CD8-positive, alpha-beta memory T cell (primary cell): Measurements from ENCODE around the gene TOP2A. TPM values are rescaled to one million over a fixed set of nuclear protein-coding genes. Genes with fewer than 3 reads are reported as not detected.
"Not testable (repeated sequence)": the region's sequence is repeated elsewhere in the genome, so short reads cannot be mapped to it uniquely, and the experiment has no call there.

Experiments used
- CTCF ChIA-PET: fragments of 350-600 bp; sonication (Branson Sonifier 250); formaldehyde crosslinking; loops from one replicate; lab custom pipeline; 2021; ENCODE audit warnings: antibody characterized with exemption; lab: Charles Lee
- POLR2A ChIA-PET: fragments of 350-600 bp; sonication (Branson Sonifier 250); formaldehyde crosslinking; loops from one replicate; lab custom pipeline; 2021; ENCODE audit warnings: antibody characterized with exemption; lab: Charles Lee
- DNase-seq, 5 donors: peaks; one replicate each; pipeline versions ENCODE4 v3.0.0 to v3.0.0-alpha.2; 2020 to 2022; ENCODE audit warnings: mixed read lengths in 1 of 5
- H3K27ac ChIP-seq: one replicate; pipeline ENCODE4 v1.7.0; 2013; ENCODE audit warnings: low read depth, mild to moderate bottlenecking, low read length, moderate library complexity
- H3K27me3 ChIP-seq: 2 replicates; pipeline ENCODE4 v1.7.0; 2013; ENCODE audit warnings: low read length, mild to moderate bottlenecking; ENCODE audit not compliant: insufficient read depth, poor library complexity, severe bottlenecking
- H3K36me3 ChIP-seq: 2 replicates; pipeline ENCODE4 v1.7.0; 2013; ENCODE audit warnings: mild to moderate bottlenecking, low read length, moderate library complexity; ENCODE audit not compliant: insufficient read depth
- H3K4me1 ChIP-seq: 2 replicates; pipeline ENCODE4 v1.7.0; 2013; ENCODE audit warnings: mild to moderate bottlenecking, low read length, moderate library complexity; ENCODE audit not compliant: insufficient read depth
- H3K4me3 ChIP-seq: 2 replicates; pipeline ENCODE4 v1.7.0; 2013; ENCODE audit warnings: mild to moderate bottlenecking, low read length
- H3K9me3 ChIP-seq: 2 replicates; pipeline ENCODE4 v1.7.0; 2013; ENCODE audit warnings: mild to moderate bottlenecking, low read length
- H3K27ac Mint-ChIP-seq, 8 donors: one replicate each; pipeline ENCODE4 v1.8.0; 2020 to 2021; ENCODE audit warnings: mixed read lengths in 8 of 8, mild to moderate bottlenecking in 6 of 8, inconsistent platforms in 3 of 8, moderate library complexity in 3 of 8
- H3K27me3 Mint-ChIP-seq, 2 donors: one replicate each; pipeline ENCODE4 v1.8.0; 2020 to 2021; ENCODE audit warnings: mixed read lengths in 2 of 2, mild to moderate bottlenecking in 1 of 2, moderate library complexity in 1 of 2
- H3K36me3 Mint-ChIP-seq, 3 donors: one replicate each; pipeline ENCODE4 v1.8.0; 2020 to 2021; ENCODE audit warnings: mixed read lengths in 3 of 3, inconsistent platforms in 1 of 3, mild to moderate bottlenecking in 1 of 3
- H3K4me1 Mint-ChIP-seq, 3 donors: one replicate each; pipeline ENCODE4 v1.8.0; 2020 to 2021; ENCODE audit warnings: mixed read lengths in 3 of 3, inconsistent platforms in 1 of 3, mild to moderate bottlenecking in 1 of 3
- H3K4me3 Mint-ChIP-seq, 7 donors: one replicate each; pipeline ENCODE4 v1.8.0; 2020 to 2021; ENCODE audit warnings: mixed read lengths in 7 of 7, mild to moderate bottlenecking in 6 of 7, moderate library complexity in 4 of 7, inconsistent platforms in 2 of 7
- H3K9me3 Mint-ChIP-seq, 5 donors: one replicate each; pipeline ENCODE4 v1.8.0; 2020 to 2022; ENCODE audit warnings: mixed read lengths in 5 of 5, mild to moderate bottlenecking in 3 of 5, moderate library complexity in 2 of 5, inconsistent platforms in 1 of 5
- polyA plus RNA-seq: library from polyadenylated mRNA; unstranded; fragments of 300-500 nt; fragmentation: Illumina TruSeq; gene quantifications from one replicate; pipeline ENCODE4 v1.2.3, GENCODE V29; 2021
- total RNA-seq, 2 experiments: library from RNA; stranded (reverse); gene quantifications; one replicate each; pipeline ENCODE4 v1.2.3, GENCODE V29; 2021

The TOP2A gene
- total and polyA plus RNA-seq, 3 experiments from 2014 or later, result 0.86 to 143 (median 138) TPM

DNA sequence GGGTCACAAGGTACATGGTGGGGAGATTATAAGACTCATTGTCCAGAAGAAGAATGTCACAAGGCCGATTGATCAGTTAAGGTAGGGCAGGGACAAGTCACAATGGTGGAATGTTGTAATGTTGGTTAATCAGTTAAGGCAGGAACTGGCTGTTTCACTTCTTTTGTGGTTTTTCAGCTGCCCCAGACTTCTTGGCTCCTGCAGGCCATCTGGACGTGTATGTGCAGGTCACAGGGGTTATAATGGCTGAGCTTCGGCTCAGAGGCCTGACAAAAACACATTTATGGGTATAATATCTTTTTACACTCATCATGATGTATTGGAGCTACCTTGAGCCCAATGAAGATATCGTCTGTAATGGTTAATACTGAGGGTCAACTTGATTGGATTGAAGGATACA, 45.1 kb downstream of the TOP2A start:
- H3K4me3 ChIP-seq, H3K4me1 Mint-ChIP-seq, H3K27ac ChIP-seq, H3K27me3 Mint-ChIP-seq, H3K36me3 ChIP-seq, H3K9me3 ChIP-seq, H3K4me1 ChIP-seq, H3K27ac Mint-ChIP-seq, POLR2A ChIA-PET, H3K4me3 Mint-ChIP-seq, DNase-seq, H3K9me3 Mint-ChIP-seq, H3K36me3 Mint-ChIP-seq, H3K27me3 ChIP-seq, CTCF ChIA-PET: not testable (repeated sequence)

DNA sequence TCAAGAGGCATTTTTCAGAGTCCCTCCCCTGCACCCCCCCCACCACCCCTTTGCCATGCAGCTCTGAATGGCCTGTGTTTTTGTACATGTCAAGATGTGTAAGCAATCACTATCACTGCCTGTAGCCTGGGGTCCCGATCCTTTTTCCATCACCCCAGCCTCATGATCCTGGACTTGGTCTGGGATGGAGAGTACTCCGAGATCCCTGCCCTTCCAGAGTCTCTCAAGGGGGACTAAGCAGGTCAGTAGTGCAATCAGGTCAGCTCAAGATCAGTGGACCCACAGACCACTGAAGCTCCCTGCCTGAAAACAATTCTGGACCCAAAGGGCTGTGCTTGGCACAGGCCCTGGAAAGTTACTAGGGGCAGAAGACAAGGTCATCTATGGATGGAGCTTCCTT, 45.7 kb downstream of the TOP2A start:
- no peak for DNase-seq
- Mint-ChIP-seq H3K36me3 (peaks cover 0 to 1% (median 0%) of the 10 kb centered on the region in 3 donors), H3K4me1 (peaks cover 3 to 10% (median 8%) of the 10 kb centered on the region in 3 donors), H3K4me3 (no peak overlapping the region), H3K9me3 (no peaks in the 10 kb centered on the region), H3K27me3 (peaks cover 4 to 6% of the 10 kb centered on the region in 2 donors), H3K27ac (peak overlapping the region in 1 of 8 donors; percentile 36)
- no peaks in the 10 kb centered on the region for H3K9me3 ChIP-seq
- ChIA-PET POLR2A (no interaction called here), CTCF (no interaction called here)
- no peaks in the 10 kb centered on the region for H3K36me3 ChIP-seq
- H3K4me3 ChIP-seq, result no peak overlapping the region
- H3K27ac ChIP-seq, result no peak overlapping the region
- H3K27me3 ChIP-seq, result no peaks in the 10 kb centered on the region
- no peaks in the 10 kb centered on the region for H3K4me1 ChIP-seq

DNA sequence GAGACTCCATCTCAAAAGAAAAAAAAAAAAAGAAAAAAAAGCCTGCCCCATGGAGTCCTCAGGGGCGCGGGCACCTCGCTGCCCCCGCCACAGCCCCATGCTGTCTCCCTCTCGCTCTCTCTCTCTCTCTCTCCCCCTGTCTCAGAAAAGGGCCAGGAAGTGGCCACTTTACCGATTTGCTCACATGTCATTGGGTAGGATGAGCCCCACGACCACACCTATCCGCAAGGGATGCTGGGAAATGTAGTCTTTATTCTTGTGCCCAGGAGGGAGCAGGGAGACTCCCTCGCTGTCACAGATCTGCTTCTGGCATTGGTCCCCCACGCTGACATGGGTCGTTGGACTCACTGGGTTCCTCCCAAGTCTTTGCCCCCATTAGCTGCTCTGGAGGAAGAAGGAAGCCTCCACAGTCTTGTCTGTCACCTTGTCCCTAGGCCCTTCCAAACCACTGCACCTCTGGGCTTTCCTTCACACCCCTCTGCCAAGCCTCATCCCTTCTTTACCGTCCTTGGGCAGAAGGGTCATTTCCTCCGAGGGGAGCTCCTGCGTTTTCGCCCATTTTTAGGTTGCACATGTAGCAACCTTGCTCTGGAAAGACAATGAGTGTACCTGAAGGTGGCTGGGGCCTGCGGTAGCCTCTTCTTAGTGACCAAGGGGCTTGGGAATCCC, 46.3 kb downstream of the TOP2A start:
- Mint-ChIP-seq H3K4me3 (peak overlapping the region in 2 of 7 donors; percentile 16 to 43), H3K36me3 (no peaks in the 10 kb centered on the region), H3K27ac (peak overlapping the region in 2 of 8 donors; percentile 68 to 75)

DNA sequence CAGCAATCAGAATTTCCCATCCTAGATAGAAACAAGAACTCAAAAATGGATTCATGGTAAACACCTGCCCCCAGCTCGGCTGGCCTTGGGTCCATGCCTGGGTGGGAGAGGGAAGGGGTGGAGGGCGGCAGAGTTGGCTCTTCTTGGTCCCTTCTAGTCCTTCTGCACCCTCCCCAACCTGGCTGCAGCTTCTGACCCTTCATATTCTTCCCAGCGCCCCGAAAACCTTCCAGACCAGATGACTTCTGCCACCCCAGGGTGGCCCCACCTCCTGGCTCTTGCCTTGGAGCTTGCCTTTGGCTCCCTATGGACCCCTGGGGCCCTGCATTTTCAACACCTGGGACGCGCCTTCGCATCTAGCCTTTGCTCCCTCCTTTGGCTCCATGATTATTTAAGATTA, 47.8 kb downstream of the TOP2A start:
- DNase-seq, result no peak
- Histone ChIP-seq H3K27me3 (no peaks in the 10 kb centered on the region), H3K4me3 (no peak overlapping the region), H3K36me3 (no peaks in the 10 kb centered on the region), H3K27ac (no peak overlapping the region), H3K9me3 (no peaks in the 10 kb centered on the region), H3K4me1 (no peaks in the 10 kb centered on the region)
- Mint-ChIP-seq H3K36me3 (no peaks in the 10 kb centered on the region), H3K9me3 (no peaks in the 10 kb centered on the region), H3K27ac (peak overlapping the region in 1 of 8 donors; percentile 4), H3K27me3 (peaks cover 0 to 1% of the 10 kb centered on the region in 2 donors), H3K4me3 (no peak overlapping the region), H3K4me1 (peaks cover 3 to 6% (median 4%) of the 10 kb centered on the region in 3 donors)
- ChIA-PET POLR2A (no interaction called here), CTCF (interaction anchor here (0.9 to 1.0 kb wide), 2 partner anchors 15 to 163 kb away, joined by 3 read pairs; no protein-coding TSS in a partner anchor)

More for the DNA sequence above, 46.3 kb downstream of the TOP2A start:
- H3K9me3 ChIP-seq, result no peaks in the 10 kb centered on the region
- H3K27me3 Mint-ChIP-seq, result peaks cover under 1 to 4% of the 10 kb centered on the region in 2 donors
- peaks cover 3 to 6% (median 4%) of the 10 kb centered on the region in 3 donors for H3K4me1 Mint-ChIP-seq
- H3K4me3 ChIP-seq, result no peak overlapping the region
- no peaks in the 10 kb centered on the region for H3K9me3 Mint-ChIP-seq
- POLR2A ChIA-PET, result no interaction called here
- no peaks in the 10 kb centered on the region for H3K4me1 ChIP-seq
- no peak overlapping the region for H3K27ac ChIP-seq
- DNase-seq, result peak in 2 of 5 donors; percentile 28 to 40
- H3K36me3 ChIP-seq, result no peaks in the 10 kb centered on the region
- CTCF ChIA-PET, result no interaction called here
- H3K27me3 ChIP-seq, result no peaks in the 10 kb centered on the region

DNA sequence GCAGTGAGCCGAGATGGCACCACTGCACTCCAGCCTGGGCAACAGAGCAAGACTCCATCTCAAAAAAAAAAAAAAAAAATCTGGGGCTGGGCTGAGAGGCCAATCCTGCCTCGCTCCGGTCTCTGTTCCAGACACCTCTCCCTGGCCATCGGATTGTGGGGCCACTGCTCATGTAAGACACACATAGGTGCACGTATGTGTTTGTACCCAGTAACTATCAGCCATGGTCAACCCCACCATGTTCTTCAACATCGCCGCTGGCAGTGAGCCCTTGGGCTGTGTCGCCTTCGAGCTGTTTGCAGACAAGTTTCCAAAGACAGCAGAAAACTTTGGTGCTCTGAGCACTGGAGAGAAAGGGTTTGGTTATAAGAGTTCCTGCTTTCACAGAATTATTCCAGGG, 50.0 kb downstream of the TOP2A start:
- H3K27me3 ChIP-seq, H3K4me1 ChIP-seq, H3K9me3 ChIP-seq, DNase-seq, H3K4me3 ChIP-seq, H3K36me3 ChIP-seq, H3K27ac ChIP-seq, H3K9me3 Mint-ChIP-seq, H3K36me3 Mint-ChIP-seq, POLR2A ChIA-PET, CTCF ChIA-PET, H3K27me3 Mint-ChIP-seq, H3K27ac Mint-ChIP-seq, H3K4me3 Mint-ChIP-seq: not testable (repeated sequence)
- H3K4me1 Mint-ChIP-seq, result peaks cover 5 to 11% (median 9%) of the 10 kb centered on the region in 3 donors

DNA sequence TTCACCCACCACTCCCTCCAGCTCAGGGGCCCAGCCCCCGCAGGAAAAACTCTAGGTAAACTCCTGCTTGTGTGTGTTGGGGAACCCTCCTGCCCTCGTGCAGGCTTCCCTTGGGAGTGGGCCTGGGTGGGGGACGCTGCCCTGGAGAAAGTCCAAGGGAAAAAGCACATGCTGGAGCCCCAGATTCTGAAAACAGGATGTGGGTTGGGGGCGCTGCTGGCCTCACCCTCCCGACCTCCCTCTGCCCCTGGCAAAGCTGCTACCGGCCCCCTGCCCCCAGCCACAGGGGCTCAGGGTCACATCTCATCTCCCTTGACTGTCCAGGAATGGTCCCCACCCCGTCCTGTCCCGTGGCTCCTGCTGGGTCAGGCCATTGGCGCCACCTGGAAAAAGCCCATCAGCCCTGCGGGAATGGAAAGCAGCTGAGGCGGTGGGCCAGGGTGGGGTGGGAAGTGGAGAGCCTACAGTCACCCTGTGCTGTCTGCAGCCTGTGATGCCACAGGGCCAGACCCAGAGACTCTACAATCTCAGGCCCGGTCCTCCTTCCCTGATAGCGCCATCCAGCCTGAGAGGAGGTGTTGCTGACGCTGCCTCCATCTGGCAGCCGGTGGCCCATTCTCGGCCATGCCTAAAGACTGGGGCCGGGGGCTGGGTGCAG, 50.7 kb downstream of the TOP2A start:
- Mint-ChIP-seq H3K9me3 (no peaks in the 10 kb centered on the region), H3K27ac (no peak overlapping the region), H3K36me3 (no peaks in the 10 kb centered on the region), H3K4me1 (peaks cover 7 to 18% (median 9%) of the 10 kb centered on the region in 3 donors), H3K27me3 (peaks cover 1 to 3% of the 10 kb centered on the region in 2 donors), H3K4me3 (no peak overlapping the region)
- CTCF ChIA-PET, result interaction anchor here (5.7 kb wide), 1 partner anchor 13 kb away, joined by 26 read pairs; no protein-coding TSS in a partner anchor
- no peaks in the 10 kb centered on the region for H3K27me3 ChIP-seq
- no peaks in the 10 kb centered on the region for H3K36me3 ChIP-seq
- POLR2A ChIA-PET, result no interaction called here
- no peak for DNase-seq
- no peak overlapping the region for H3K4me3 ChIP-seq
- H3K9me3 ChIP-seq, result no peaks in the 10 kb centered on the region
- H3K4me1 ChIP-seq, result peaks cover 10% of the 10 kb centered on the region
- H3K27ac ChIP-seq, result no peak overlapping the region

DNA sequence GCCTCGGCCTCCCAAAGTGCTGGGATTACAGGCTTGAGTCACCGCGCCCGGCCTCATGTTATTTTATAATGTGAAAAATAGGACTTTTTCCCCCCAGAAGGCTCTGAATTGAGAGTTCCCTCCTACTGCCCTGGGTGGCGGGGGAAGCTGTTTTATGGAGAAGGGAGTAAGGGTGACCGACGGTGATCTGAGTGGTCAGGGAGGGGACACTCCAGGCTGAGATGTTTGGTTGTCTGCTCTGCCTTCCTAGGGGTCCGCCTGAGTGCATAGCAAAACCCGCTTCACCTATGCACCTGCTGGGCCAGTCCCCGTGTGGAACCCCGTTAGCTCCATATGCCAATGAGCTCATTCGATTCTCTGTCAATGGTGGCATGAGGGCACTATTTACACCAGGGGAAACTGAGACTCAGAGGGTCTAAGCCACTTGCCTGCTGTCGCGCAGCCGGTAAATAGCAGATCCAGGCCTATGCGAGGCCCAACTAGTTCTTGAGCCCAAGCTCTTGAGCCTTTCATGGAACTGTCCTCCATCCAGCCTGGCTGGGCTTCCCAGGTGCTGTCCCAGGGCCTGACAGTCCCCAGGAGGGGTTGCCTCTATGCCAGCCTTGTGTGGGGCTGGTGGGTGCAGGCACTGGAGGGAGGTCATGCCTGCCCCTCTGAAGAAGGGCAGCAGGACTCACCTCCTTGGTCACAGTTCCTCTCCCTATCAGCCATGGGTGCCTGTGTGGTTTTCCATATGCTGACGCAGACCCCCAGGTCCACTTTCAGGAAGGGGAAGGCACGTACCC, 51.4 kb downstream of the TOP2A start:
- ChIA-PET POLR2A (no interaction called here), CTCF (interaction anchor here (1.5 to 5.7 kb wide), 3 partner anchors 9 to 195 kb away, joined by 4 to 26 read pairs (median 4); no protein-coding TSS in a partner anchor)
- Histone ChIP-seq H3K36me3 (no peaks in the 10 kb centered on the region), H3K27me3 (no peaks in the 10 kb centered on the region), H3K27ac (no peak overlapping the region), H3K4me3 (no peak overlapping the region), H3K9me3 (no peaks in the 10 kb centered on the region), H3K4me1 (peaks cover 11% of the 10 kb centered on the region)
- Mint-ChIP-seq H3K4me3 (peak overlapping the region in 1 of 7 donors; percentile 13), H3K36me3 (no peaks in the 10 kb centered on the region), H3K27ac (no peak overlapping the region), H3K9me3 (no peaks in the 10 kb centered on the region), H3K4me1 (peaks cover 5 to 17% (median 6%) of the 10 kb centered on the region in 3 donors), H3K27me3 (peaks cover 1 to 7% of the 10 kb centered on the region in 2 donors)
- no peak for DNase-seq
